DMS79 (cell line): ENCODE data around the gene LRR1.
"Not testable (repeated sequence)": the region's sequence is repeated elsewhere in the genome, so short reads cannot be mapped to it uniquely, and the experiment has no call there.

ENCODE experiments used
- DNase-seq: peaks from one replicate; lab custom pipeline; 2025; lab: John Stamatoyannopoulos, UW

LRR1 gene

GRCh38 chr14:49586673-49587460, 11.9 kb upstream of the LRR1 start:
- DNase-seq: peak; percentile 66

- no peak for DNase-seq
Observed at GRCh38 chr14:49589387-49589786, 9.4 kb upstream of the LRR1 start.

GRCh38 chr14:49593016-49593415, 5.7 kb upstream of the LRR1 start:
- no peak for DNase-seq

- no peak for DNase-seq
Observed at GRCh38 chr14:49594347-49595091, 4.2 kb upstream of the LRR1 start.

- no peak for DNase-seq
Observed at GRCh38 chr14:49598189-49598484, 603 bp upstream of the LRR1 start.

- no peak for DNase-seq
Observed at GRCh38 chr14:49607583-49607982, 8.8 kb downstream of the LRR1 start.

- no peak for DNase-seq
Observed at GRCh38 chr14:49612251-49612650, 13.5 kb downstream of the LRR1 start.

- no peak for DNase-seq
Observed at GRCh38 chr14:49612671-49613070, 13.9 kb downstream of the LRR1 start.

- DNase-seq: no peak
Observed at GRCh38 chr14:49614196-49614595, 15.5 kb downstream of the LRR1 start.

- no peak for DNase-seq
Observed at GRCh38 chr14:49615776-49616175, 17.0 kb downstream of the LRR1 start.

GRCh38 chr14:49617852-49618519, 19.2 kb downstream of the LRR1 start:
- no peak for DNase-seq

- not testable (repeated sequence) for DNase-seq
Observed at GRCh38 chr14:49619273-49619672, 20.5 kb downstream of the LRR1 start.

GRCh38 chr14:49619730-49620129, 21.0 kb downstream of the LRR1 start:
- no peak for DNase-seq

- peak; percentile 98 for DNase-seq
Observed at GRCh38 chr14:49620182-49621113, 21.7 kb downstream of the LRR1 start, which contains the start of the genes MGAT2 and RPL36AL. TSS of gene MGAT2 (plus strand) at chr14:49620799. CDS start at chr14:49621269, 470 bp downstream. TSS of gene RPL36AL (minus strand) at chr14:49620626. CDS start at chr14:49619104, 1,522 bp downstream.

- peak; percentile 49 for DNase-seq
Observed at GRCh38 chr14:49621114-49621881, 22.6 kb downstream of the LRR1 start.

GRCh38 chr14:49622022-49622607, 23.4 kb downstream of the LRR1 start:
- DNase-seq: no peak

- no peak for DNase-seq
Observed at GRCh38 chr14:49623387-49623786, 24.6 kb downstream of the LRR1 start.

GRCh38 chr14:49623941-49624839, 25.4 kb downstream of the LRR1 start:
- DNase-seq: no peak
